H1 (cell line): Measurements from ENCODE around the gene CKB. TPM values are rescaled to one million over a fixed set of nuclear protein-coding genes. Genes with fewer than 3 reads are reported as not detected.

Experiments
- CTCF ChIA-PET: fragments of 300-600 bp; sonication (Branson Sonifier 250); formaldehyde crosslinking; loops from one replicate; lab custom pipeline; 2021; ENCODE audit not compliant: partially characterized antibody; lab: Charles Lee
- POLR2A ChIA-PET: fragments of 300-600 bp; sonication (Branson Sonifier 250); formaldehyde crosslinking; loops from one replicate; lab custom pipeline; 2021; ENCODE audit warnings: inconsistent platforms; ENCODE audit not compliant: partially characterized antibody; lab: Charles Lee
- DNase-seq, 2 experiments: peaks; one replicate each; pipeline versions ENCODE4 v3.0.0 to v3.0.0-alpha.2; 2010 to 2022; ENCODE audit warnings: low spot score in 2 of 2, low read depth in 1 of 2, mixed read lengths in 1 of 2
- FAIRE-seq: peaks from 2 replicates; lab custom pipeline; 2011; peaks lifted over from hg19 to GRCh38; lab: Jason Lieb, UNC
- H2AFZ ChIP-seq: 2 replicates; pipeline ENCODE4 v1.8.1; 2012; ENCODE audit warnings: low read length, inconsistent platforms
- H2AK5ac ChIP-seq: 2 replicates; pipeline ENCODE4 v1.6.1; 2013; ENCODE audit warnings: low read depth, low read length
- H2BK120ac ChIP-seq: replicated peaks from 2 replicates; pipeline ENCODE3; 2013; ENCODE audit warnings: low read depth, low read length, inconsistent platforms
- H2BK12ac ChIP-seq: 2 replicates; pipeline ENCODE4 v1.6.1; 2013; ENCODE audit warnings: low read depth, low read length
- H2BK15ac ChIP-seq: 2 replicates; pipeline ENCODE4 v1.6.1; 2013; ENCODE audit warnings: low read length
- H2BK20ac ChIP-seq: 2 replicates; pipeline ENCODE4 v1.6.1; 2013; ENCODE audit warnings: low read length
- H2BK5ac ChIP-seq: 2 replicates; pipeline ENCODE4 v1.6.1; 2013; ENCODE audit warnings: low read depth, low read length
- H3K14ac ChIP-seq: 2 replicates; pipeline ENCODE4 v1.6.1; 2013; ENCODE audit warnings: inconsistent platforms; ENCODE audit not compliant: insufficient read length
- H3K18ac ChIP-seq: 2 replicates; pipeline ENCODE4 v1.6.1; 2013; ENCODE audit warnings: low read length; ENCODE audit errors: extremely low read depth
- H3K23ac ChIP-seq: 2 replicates; pipeline ENCODE4 v1.6.1; 2013; ENCODE audit warnings: inconsistent platforms; ENCODE audit not compliant: insufficient read length
- H3K23me2 ChIP-seq: 2 replicates; pipeline ENCODE4 v1.6.1; 2013; ENCODE audit warnings: low read depth, low read length
- H3K27ac ChIP-seq: 2 replicates; pipeline ENCODE4 v1.6.1; 2011; ENCODE audit warnings: low read depth, low read length, inconsistent platforms
- H3K27me3 ChIP-seq, 4 experiments: replicated peaks in 1 of 4; 1 replicate in 1 of 4; 2 replicates in 3 of 4; pipeline versions ENCODE4 v1.6.1 to v1.8.1; 2011 to 2013; ENCODE audit warnings: low read length in 3 of 4, mild to moderate bottlenecking in 3 of 4, inconsistent platforms in 2 of 4, mixed read lengths in 2 of 4, moderate library complexity in 1 of 4; ENCODE audit not compliant: control insufficient read depth in 3 of 4, insufficient read depth in 3 of 4; ENCODE audit errors: extremely low read depth in 1 of 4
- H3K36me3 ChIP-seq, 4 experiments: 2 replicates each; pipeline versions ENCODE4 v1.6.1 to v1.8.1; 2011 to 2013; ENCODE audit warnings: mild to moderate bottlenecking in 4 of 4, low read length in 3 of 4, moderate library complexity in 2 of 4, control low read depth in 1 of 4, inconsistent platforms in 1 of 4; ENCODE audit not compliant: insufficient read depth in 4 of 4, control insufficient read depth in 2 of 4
- H3K4ac ChIP-seq: replicated peaks from 2 replicates; pipeline ENCODE3; 2013; ENCODE audit warnings: low read length, low read depth, mixed read lengths, inconsistent platforms; ENCODE audit not compliant: insufficient read length
- H3K4me1 ChIP-seq, 4 experiments: replicated peaks in 1 of 4; 1 replicate in 1 of 4; 2 replicates in 3 of 4; pipeline versions ENCODE4 v1.6.1 to v1.8.1; 2011 to 2013; ENCODE audit warnings: low read length in 3 of 4, inconsistent platforms in 2 of 4, mixed read lengths in 1 of 4; ENCODE audit not compliant: insufficient read depth in 4 of 4, control insufficient read depth in 3 of 4
- H3K4me2 ChIP-seq, 2 experiments: 2 replicates each; pipeline versions ENCODE4 v1.6.1 to v1.8.1; 2011 to 2013; ENCODE audit warnings: low read depth in 2 of 2, low read length in 2 of 2, control low read depth in 1 of 2, inconsistent platforms in 1 of 2, mild to moderate bottlenecking in 1 of 2; ENCODE audit not compliant: insufficient read depth in 1 of 2
- H3K4me3 ChIP-seq, 4 experiments: fragments of 200-600, 300-600 bp in 1 of 4; sonication (generic), shearing (Covaris generic), sonication (Bioruptor Twin) in 1 of 4; 2 replicates each; pipeline versions ENCODE4 v1.5.1 to v1.8.1; 2011 to 2016; ENCODE audit warnings: low read length in 4 of 4, low read depth in 3 of 4, control low read depth in 2 of 4, inconsistent platforms in 2 of 4, mild to moderate bottlenecking in 2 of 4, mixed read lengths in 1 of 4, moderate library complexity in 1 of 4; ENCODE audit not compliant: insufficient read depth in 2 of 4; ENCODE audit errors: extremely low read depth in 1 of 4
- H3K56ac ChIP-seq: replicated peaks from 2 replicates; pipeline ENCODE3; 2013; ENCODE audit warnings: low read depth, mild to moderate bottlenecking, mixed read lengths, low read length, inconsistent platforms; ENCODE audit not compliant: insufficient read length
- H3K79me1 ChIP-seq: 2 replicates; pipeline ENCODE4 v1.6.1; 2013; ENCODE audit warnings: low read depth, low read length, control low read depth
- H3K79me2 ChIP-seq, 2 experiments: 2 replicates each; pipeline versions ENCODE4 v1.6.1 to v1.8.1; 2012 to 2013; ENCODE audit warnings: low read length in 2 of 2, mild to moderate bottlenecking in 2 of 2, inconsistent platforms in 1 of 2; ENCODE audit not compliant: insufficient read depth in 2 of 2, control insufficient read depth in 1 of 2
- H3K9ac ChIP-seq, 4 experiments: replicated peaks in 1 of 4; 1 replicate in 1 of 4; 2 replicates in 3 of 4; pipeline versions ENCODE4 v1.6.1 to v1.8.1; 2011 to 2013; ENCODE audit warnings: low read depth in 3 of 4, low read length in 3 of 4, control low read depth in 2 of 4, mild to moderate bottlenecking in 2 of 4, moderate library complexity in 2 of 4, inconsistent platforms in 1 of 4; ENCODE audit errors: extremely low read depth in 1 of 4
- H3K9me3 ChIP-seq, 2 experiments: 2 replicates each; pipeline versions ENCODE4 v1.6.1 to v1.8.1; 2012 to 2013; ENCODE audit warnings: mild to moderate bottlenecking in 2 of 2, moderate library complexity in 2 of 2, control low read depth in 1 of 2, inconsistent platforms in 1 of 2, low read depth in 1 of 2, low read length in 1 of 2, mixed read lengths in 1 of 2; ENCODE audit not compliant: insufficient read depth in 2 of 2
- H4K20me1 ChIP-seq, 2 experiments: replicated peaks in 1 of 2; 2 replicates each; pipeline versions ENCODE3 to v1.8.1; 2011 to 2013; ENCODE audit warnings: inconsistent platforms in 2 of 2, low read length in 2 of 2, mild to moderate bottlenecking in 1 of 2; ENCODE audit not compliant: insufficient read depth in 2 of 2, control insufficient read depth in 1 of 2
- H4K5ac ChIP-seq: 2 replicates; pipeline ENCODE4 v1.6.1; 2013; ENCODE audit warnings: low read length, low read depth, mixed read lengths, inconsistent platforms; ENCODE audit not compliant: insufficient read length
- H4K8ac ChIP-seq: 2 replicates; pipeline ENCODE4 v1.8.0; 2013; ENCODE audit warnings: mild to moderate bottlenecking, moderate library complexity, low read length, inconsistent platforms; ENCODE audit not compliant: insufficient read depth; ENCODE audit errors: extremely low read depth
- H4K91ac ChIP-seq: replicated peaks from 2 replicates; pipeline ENCODE3; 2013; ENCODE audit warnings: low read length, mixed read lengths, inconsistent platforms; ENCODE audit not compliant: insufficient read length
- CEBPB ChIP-seq: IDR thresholded peaks from 2 replicates; pipeline ENCODE4 v1.6.1; 2012; ENCODE audit warnings: low read depth, low read length
- EP300 ChIP-seq, 2 experiments: IDR thresholded peaks; 1 replicate in 1 of 2; 2 replicates in 1 of 2; pipeline ENCODE4 v1.6.1; 2011 to 2012; ENCODE audit warnings: low read depth in 2 of 2, low read length in 2 of 2, mild to moderate bottlenecking in 2 of 2, borderline replicate concordance in 1 of 2, inconsistent platforms in 1 of 2, moderate library complexity in 1 of 2
- SP2 ChIP-seq: IDR thresholded peaks from 2 replicates; pipeline ENCODE4 v1.6.1; 2012; ENCODE audit warnings: mild to moderate bottlenecking, low read length, inconsistent platforms
- ZNF274 ChIP-seq: IDR thresholded peaks from 2 replicates; pipeline ENCODE4 v1.7.0; 2012; ENCODE audit warnings: low read length, borderline replicate concordance; ENCODE audit errors: extremely low read depth
- WGBS, 2 experiments: shearing (Covaris generic) in 1 of 2; methylation state at CpG; one replicate each; pipeline versions ENCODE4 v1.1.6 to v1.1.7; 2013 to 2015; ENCODE audit warnings: low lambda C conversion rate in 2 of 2, mixed read lengths in 2 of 2, inconsistent platforms in 1 of 2, low coverage in 1 of 2, missing lambda C conversion rate in 1 of 2; ENCODE audit not compliant: insufficient replicate concordance in 2 of 2, insufficient coverage in 1 of 2, insufficient read length in 1 of 2; ENCODE audit errors: extremely low coverage in 1 of 2, missing lambda C conversion rate in 1 of 2; 5-methylcytosine and 5-hydroxymethylcytosine counted together
- polyA plus RNA-seq, 7 experiments: library from polyadenylated mRNA; depleted of rRNA in 3 of 7; stranded (reverse) in 5 of 7; unstranded in 2 of 7; fragments of >200 nt in 5 of 7; fragments of 200-250 nt in 2 of 7; gene quantifications; 1 replicate in 5 of 7; 2 replicates in 1 of 7; 4 replicates in 1 of 7; pipeline versions ENCODE4 v1.2.1 to v1.2.3, GENCODE V29; 2011 to 2013; ENCODE audit warnings: missing spikeins in 2 of 7, mixed read lengths in 2 of 7
- total RNA-seq: library from RNA; stranded (reverse); fragmentation: NEBNext Ultra II Directional; extraction: Animal tissue kit (Norgen Biotek cat#: 25700); gene quantifications from 2 replicates; pipeline ENCODE4 v1.2.1, GENCODE V29; 2021

The CKB gene
- total and polyA plus RNA-seq, 2 of the 8 experiments (the other 6 are each of a cell fraction or from before 2014, with no cell fraction given): 538 to 950 TPM

DNA sequence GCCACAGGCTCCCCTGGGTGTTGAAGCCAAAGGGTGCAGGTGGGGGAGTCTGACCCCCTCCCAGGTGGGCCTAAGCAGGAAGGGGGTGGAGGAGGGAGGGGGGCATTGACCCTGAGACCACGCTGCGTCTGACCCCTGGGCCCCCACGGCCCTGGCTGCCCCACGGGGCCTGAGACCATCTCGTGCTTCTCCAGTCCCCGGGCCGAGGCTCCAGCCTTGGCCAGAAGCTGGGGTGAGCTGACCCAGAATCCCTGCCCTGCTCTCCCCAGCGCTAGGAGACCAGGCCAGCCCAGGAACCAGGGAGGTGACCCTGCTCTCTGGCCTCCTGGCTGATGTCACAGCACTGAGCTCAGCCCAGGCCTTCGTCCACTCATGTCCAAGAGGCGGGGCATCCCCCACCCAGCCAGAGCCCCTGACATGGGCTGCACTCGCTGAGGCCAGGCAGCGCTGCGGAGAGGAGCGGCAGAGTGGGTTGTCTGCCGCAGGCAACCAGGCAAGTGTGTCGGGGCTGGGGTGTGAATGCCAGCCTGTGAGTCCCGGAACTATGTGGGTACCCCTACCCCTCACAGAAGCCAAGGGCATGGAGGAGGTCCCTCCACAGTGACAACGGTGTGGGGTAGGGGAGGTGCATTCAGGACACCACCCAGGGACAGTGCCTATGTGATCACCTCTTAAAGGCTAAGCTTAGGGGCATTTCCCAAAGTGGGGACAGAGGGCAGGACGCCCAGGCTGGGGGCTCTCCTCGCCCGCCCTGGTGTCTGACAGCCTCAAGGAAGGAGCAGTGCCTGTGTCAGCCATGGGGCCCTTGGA lies 12.7 kb upstream of the CKB start:
- Histone ChIP-seq H2AK5ac (no peak overlapping the region), H2BK12ac (no peak overlapping the region), H3K4me1 (peaks cover 0 to 1% (median 0%) of the 10 kb centered on the region in 4 experiments; a peak in 3 of 7 replicates), H3K14ac (no peak overlapping the region), H3K4me2 (no peak overlapping the region), H3K27ac (no peak overlapping the region), H2AFZ (no peak overlapping the region), H3K36me3 (peaks cover 0 to 17% (median 1%) of the 10 kb centered on the region in 4 experiments; a peak in 3 of 8 replicates), H4K20me1 (peaks cover 13 to 43% of the 10 kb centered on the region in 2 experiments), H4K91ac (no peak overlapping the region), H3K9me3 (no peaks in the 10 kb centered on the region), H3K23me2 (no peaks in the 10 kb centered on the region), H4K8ac (peak overlapping the region; percentile 57; the same call in 1 of the 2 replicates), H3K4me3 (no peak overlapping the region), H3K56ac (no peak overlapping the region), H4K5ac (no peak overlapping the region), H3K23ac (no peak overlapping the region), H2BK120ac (no peak overlapping the region), H3K79me2 (peaks cover 0 to 9% of the 10 kb centered on the region in 2 experiments; a peak in 2 of 4 replicates), H3K79me1 (peaks cover 17% of the 10 kb centered on the region), H2BK15ac (no peak overlapping the region), H2BK5ac (no peak overlapping the region), H3K27me3 (no peaks in the 10 kb centered on the region; a peak in 2 of 7 replicates), H3K18ac (no peak overlapping the region), H3K9ac (no peak overlapping the region), H3K4ac (no peak overlapping the region), H2BK20ac (no peak overlapping the region)
- CTCF ChIA-PET: interaction anchor here (12.5 to 28.8 kb wide), 2 partner anchors 11 to 26 kb away, joined by 230 to 921 read pairs; partner anchors contain the start of gene CKB
- POLR2A ChIA-PET: interaction anchor here (1.4 to 29.8 kb wide), 5 partner anchors 6 to 18 kb away, joined by 4 to 844 read pairs (median 7); partner anchors contain the start of gene CKB
- TF ChIP-seq SP2 (no peak), CEBPB (no peak), ZNF274 (no peak), EP300 (IDR thresholded peaks at IDR 0.05; ENCODE audit: borderline replicate concordance in 1 of 2, low read depth in 2 of 2, low read length in 2 of 2) (no peak)
- FAIRE-seq: no peak
- WGBS, 2 experiments: 92% methylated on average over 17 of the region's 21 CpGs; no CpG with 5 or more reads in 1 of the 2 experiments
- DNase-seq: no peak
